Measurements from ENCODE around the gene SEC14L2. TPM values are rescaled to one million over a fixed set of nuclear protein-coding genes. Genes with fewer than 3 reads are reported as not detected.

Gene SEC14L2
- total and polyA plus RNA-seq, 10 of the 15 experiments (the other 5 are each of a cell fraction or from before 2014, with no cell fraction given) = 0.08 to 4.0 (median 0.48) TPM

DNA sequence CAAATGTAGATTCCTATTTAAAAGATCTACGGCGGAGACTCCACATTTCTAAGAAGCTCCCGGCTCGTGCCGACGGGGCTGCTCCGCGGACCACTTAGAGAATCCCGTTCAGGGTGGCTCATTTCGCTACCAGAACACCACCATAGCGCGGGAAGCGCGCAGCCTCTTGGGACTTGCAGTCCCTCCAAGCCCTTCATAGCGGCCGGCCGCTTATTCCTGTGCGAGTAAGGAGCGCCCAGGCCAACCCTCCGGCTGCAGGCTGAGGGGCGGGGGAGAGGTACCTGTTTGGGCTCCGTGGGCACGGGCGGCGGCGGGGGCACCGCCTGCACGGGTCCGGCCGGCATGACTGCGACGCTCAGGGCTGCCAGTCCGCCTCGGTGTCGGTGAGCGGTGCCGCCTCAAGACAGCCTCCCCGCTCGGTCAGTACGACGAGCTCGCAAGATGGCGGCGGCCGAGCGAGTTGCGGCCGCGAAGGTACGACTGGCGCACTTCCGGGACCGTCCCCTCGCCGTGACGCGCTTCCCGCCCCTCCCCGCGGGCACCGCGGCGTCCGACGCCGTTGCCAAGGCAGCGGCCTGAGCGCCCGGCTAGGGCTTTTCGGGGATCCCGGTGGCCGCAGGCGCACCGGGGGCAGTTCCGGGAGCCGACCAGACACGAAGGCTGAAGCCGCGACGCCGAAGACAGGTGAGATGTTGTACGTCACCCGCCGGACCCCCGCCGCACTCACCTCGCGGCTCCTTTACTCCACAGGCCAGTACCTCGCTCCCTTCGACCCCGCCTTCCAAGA is 40.2 kb upstream of the SEC14L2 start, which contains the start of the genes CCDC157 and SF3A1 (continued):
- no peak for TF ChIP-seq PAX5 (IDR thresholded peaks at IDR 0.05; ENCODE audit: borderline replicate concordance, low read depth, low read length)
- TF ChIP-seq SUZ12 (IDR thresholded peaks at IDR 0.05; ENCODE audit: unreplicated experiment) = no peak
- TF ChIP-seq CHD2 (IDR thresholded peaks at IDR 0.05; ENCODE audit: borderline replicate concordance, low read depth, low read length) = peak; percentile 77
- TF ChIP-seq, protein P1, sequence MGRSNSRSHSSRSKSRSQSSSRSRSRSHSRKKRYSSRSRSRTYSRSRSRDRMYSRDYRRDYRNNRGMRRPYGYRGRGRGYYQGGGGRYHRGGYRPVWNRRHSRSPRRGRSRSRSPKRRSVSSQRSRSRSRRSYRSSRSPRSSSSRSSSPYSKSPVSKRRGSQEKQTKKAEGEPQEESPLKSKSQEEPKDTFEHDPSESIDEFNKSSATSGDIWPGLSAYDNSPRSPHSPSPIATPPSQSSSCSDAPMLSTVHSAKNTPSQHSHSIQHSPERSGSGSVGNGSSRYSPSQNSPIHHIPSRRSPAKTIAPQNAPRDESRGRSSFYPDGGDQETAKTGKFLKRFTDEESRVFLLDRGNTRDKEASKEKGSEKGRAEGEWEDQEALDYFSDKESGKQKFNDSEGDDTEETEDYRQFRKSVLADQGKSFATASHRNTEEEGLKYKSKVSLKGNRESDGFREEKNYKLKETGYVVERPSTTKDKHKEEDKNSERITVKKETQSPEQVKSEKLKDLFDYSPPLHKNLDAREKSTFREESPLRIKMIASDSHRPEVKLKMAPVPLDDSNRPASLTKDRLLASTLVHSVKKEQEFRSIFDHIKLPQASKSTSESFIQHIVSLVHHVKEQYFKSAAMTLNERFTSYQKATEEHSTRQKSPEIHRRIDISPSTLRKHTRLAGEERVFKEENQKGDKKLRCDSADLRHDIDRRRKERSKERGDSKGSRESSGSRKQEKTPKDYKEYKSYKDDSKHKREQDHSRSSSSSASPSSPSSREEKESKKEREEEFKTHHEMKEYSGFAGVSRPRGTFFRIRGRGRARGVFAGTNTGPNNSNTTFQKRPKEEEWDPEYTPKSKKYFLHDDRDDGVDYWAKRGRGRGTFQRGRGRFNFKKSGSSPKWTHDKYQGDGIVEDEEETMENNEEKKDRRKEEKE (IDR thresholded peaks at IDR 0.05) = no peak
- TF ChIP-seq STAT3 (IDR thresholded peaks at IDR 0.05; ENCODE audit: low read depth, low read length) = no peak
- TF ChIP-seq, protein P2, sequence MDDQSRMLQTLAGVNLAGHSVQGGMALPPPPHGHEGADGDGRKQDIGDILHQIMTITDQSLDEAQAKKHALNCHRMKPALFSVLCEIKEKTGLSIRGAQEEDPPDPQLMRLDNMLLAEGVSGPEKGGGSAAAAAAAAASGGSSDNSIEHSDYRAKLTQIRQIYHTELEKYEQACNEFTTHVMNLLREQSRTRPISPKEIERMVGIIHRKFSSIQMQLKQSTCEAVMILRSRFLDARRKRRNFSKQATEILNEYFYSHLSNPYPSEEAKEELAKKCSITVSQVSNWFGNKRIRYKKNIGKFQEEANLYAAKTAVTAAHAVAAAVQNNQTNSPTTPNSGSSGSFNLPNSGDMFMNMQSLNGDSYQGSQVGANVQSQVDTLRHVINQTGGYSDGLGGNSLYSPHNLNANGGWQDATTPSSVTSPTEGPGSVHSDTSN (IDR thresholded peaks at IDR 0.05; ENCODE audit: insufficient replicate concordance, low read depth, low read length) = no peak
- TF ChIP-seq HCFC1 (IDR thresholded peaks at IDR 0.05; ENCODE audit: low read length) = peak; percentile 66
- no peak for TF ChIP-seq NRF1 (conservative IDR thresholded peaks at IDR 0.05; ENCODE audit: low read depth, low read length)
- TF ChIP-seq, protein P3, sequence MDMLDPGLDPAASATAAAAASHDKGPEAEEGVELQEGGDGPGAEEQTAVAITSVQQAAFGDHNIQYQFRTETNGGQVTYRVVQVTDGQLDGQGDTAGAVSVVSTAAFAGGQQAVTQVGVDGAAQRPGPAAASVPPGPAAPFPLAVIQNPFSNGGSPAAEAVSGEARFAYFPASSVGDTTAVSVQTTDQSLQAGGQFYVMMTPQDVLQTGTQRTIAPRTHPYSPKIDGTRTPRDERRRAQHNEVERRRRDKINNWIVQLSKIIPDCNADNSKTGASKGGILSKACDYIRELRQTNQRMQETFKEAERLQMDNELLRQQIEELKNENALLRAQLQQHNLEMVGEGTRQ (IDR thresholded peaks at IDR 0.05; ENCODE audit: borderline replicate concordance, low read depth, low read length) = no peak
- TF ChIP-seq LARP7 (IDR thresholded peaks at IDR 0.05) = peak; percentile 97
- TF ChIP-seq EP300 (IDR thresholded peaks at IDR 0.05; ENCODE audit: borderline replicate concordance in 1 of 2, control insufficient read depth in 1 of 2, low read depth in 2 of 2, low read length in 2 of 2) = 0 out of 4 replicates have a peak, but pooled peaks of 1 of the 2 experiments have one; percentile 20
- no peak for TF ChIP-seq TCF7 (IDR thresholded peaks at IDR 0.05; ENCODE audit: borderline replicate concordance)
- TF ChIP-seq, protein P4, sequence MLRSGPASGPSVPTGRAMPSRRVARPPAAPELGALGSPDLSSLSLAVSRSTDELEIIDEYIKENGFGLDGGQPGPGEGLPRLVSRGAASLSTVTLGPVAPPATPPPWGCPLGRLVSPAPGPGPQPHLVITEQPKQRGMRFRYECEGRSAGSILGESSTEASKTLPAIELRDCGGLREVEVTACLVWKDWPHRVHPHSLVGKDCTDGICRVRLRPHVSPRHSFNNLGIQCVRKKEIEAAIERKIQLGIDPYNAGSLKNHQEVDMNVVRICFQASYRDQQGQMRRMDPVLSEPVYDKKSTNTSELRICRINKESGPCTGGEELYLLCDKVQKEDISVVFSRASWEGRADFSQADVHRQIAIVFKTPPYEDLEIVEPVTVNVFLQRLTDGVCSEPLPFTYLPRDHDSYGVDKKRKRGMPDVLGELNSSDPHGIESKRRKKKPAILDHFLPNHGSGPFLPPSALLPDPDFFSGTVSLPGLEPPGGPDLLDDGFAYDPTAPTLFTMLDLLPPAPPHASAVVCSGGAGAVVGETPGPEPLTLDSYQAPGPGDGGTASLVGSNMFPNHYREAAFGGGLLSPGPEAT (IDR thresholded peaks at IDR 0.05; ENCODE audit: low read depth) = peak; percentile 70; the same call in 1 of the 2 replicates
- TF ChIP-seq CBX3 (IDR thresholded peaks at IDR 0.05; ENCODE audit: borderline replicate concordance, low read depth) = no peak
- peak; percentile 86; the same call in 1 of the 2 replicates for TF ChIP-seq RB1 (IDR thresholded peaks at IDR 0.05; ENCODE audit: borderline replicate concordance)
- 0 out of 2 replicates have a peak, but pooled peaks have one; percentile 48 for TF ChIP-seq ASH2L (IDR thresholded peaks at IDR 0.05; ENCODE audit: borderline replicate concordance, low read depth)
- TF ChIP-seq JUND (IDR thresholded peaks at IDR 0.05; ENCODE audit: low read depth, low read length) = peak; percentile 57; the same call in 1 of the 2 replicates
- no peak for TF ChIP-seq MTA2 (IDR thresholded peaks at IDR 0.05; ENCODE audit: low read depth)
- TF ChIP-seq BHLHE40 (IDR thresholded peaks at IDR 0.05; ENCODE audit: borderline replicate concordance in 1 of 2, low read depth in 2 of 2, low read length in 1 of 2) = peak; percentile 67 to 73
- TF ChIP-seq POLR2AphosphoS5 (IDR thresholded peaks at IDR 0.05; ENCODE audit: low read length) = peak; percentile 97
- TF ChIP-seq RUNX3 (IDR thresholded peaks at IDR 0.05; ENCODE audit: low read length) = peak; percentile 55

All from GM12878 (cell line).